Uterus (tissue), 4 donors: ENCODE data around the gene OR10G8. TPM values are rescaled to one million over a fixed set of nuclear protein-coding genes. Genes with fewer than 3 reads are reported as not detected.
A peak's percentile ranks its signal among the peaks of the same experiment; 100 is the strongest.

Experiments
- DNase-seq, 2 donors: peaks; one replicate each; pipeline ENCODE4 v3.0.0-alpha.2; 2019 to 2020
- H3K27ac ChIP-seq, 2 donors: fragments of 200-600 bp; sonication (generic); 1 replicate in 1 of 2; 2 replicates in 1 of 2; pipeline ENCODE4 v1.5.1; 2016 to 2018
- H3K27me3 ChIP-seq, 2 donors: fragments of 200-600 bp; sonication (generic); one replicate each; pipeline ENCODE4 v1.5.1; 2018 to 2019; ENCODE audit warnings: control low read depth in 1 of 2
- H3K36me3 ChIP-seq, 2 donors: fragments of 200-600 bp; sonication (generic); one replicate each; pipeline ENCODE4 v1.5.1; 2019; ENCODE audit warnings: control low read depth in 1 of 2
- H3K4me1 ChIP-seq, 2 donors: fragments of 200-600 bp; sonication (generic); one replicate each; pipeline ENCODE4 v1.5.1; 2018 to 2019; ENCODE audit warnings: control low read depth in 1 of 2
- H3K4me3 ChIP-seq, 2 donors: fragments of 200-600 bp; sonication (generic); 1 replicate in 1 of 2; 2 replicates in 1 of 2; pipeline ENCODE4 v1.5.1; 2018 to 2019; ENCODE audit warnings: mild to moderate bottlenecking in 1 of 2
- H3K9me3 ChIP-seq, 2 donors: fragments of 200-600 bp; sonication (generic); one replicate each; pipeline ENCODE4 v1.5.1; 2019; ENCODE audit warnings: control low read depth in 1 of 2
- CTCF ChIP-seq, 4 experiments: fragments of 200-600 bp in 2 of 4; fragments of 450-650 bp in 2 of 4; sonication (generic) in 2 of 4; IDR thresholded peaks; one replicate each; pipeline ENCODE4 v1.5.1; 2016 to 2019; ENCODE audit warnings: antibody characterized with exemption in 4 of 4, mild to moderate bottlenecking in 2 of 4, moderate library complexity in 1 of 4
- POLR2A ChIP-seq, 2 donors: fragments of 450-650 bp; IDR thresholded peaks; one replicate each; pipeline ENCODE4 v1.6.1; 2016; ENCODE audit warnings: antibody characterized with exemption in 2 of 2, mild to moderate bottlenecking in 1 of 2, moderate library complexity in 1 of 2
- intact Hi-C: fragments of 100-400 bp; cut with DNase I; formaldehyde crosslinking; loops from one replicate; pipeline ENCODE4 v1.15.1; 2023; ENCODE audit warnings: low total_unique reads
- total RNA-seq, 4 donors: library from RNA; depleted of rRNA in 3 of 4; stranded (reverse); fragments of >200 nt in 3 of 4; gene quantifications; one replicate each; pipeline versions ENCODE4 v1.1.0 to v1.2.4, GENCODE V29; 2014 to 2023
- donor health status: DM: yes; HTN: yes; CAD: no.

Gene OR10G8
- total RNA-seq, 4 donors from 2014 or later: not detected

GRCh38 chr11:124052966-124053365 is 26.4 kb downstream of the OR10G8 start:
- intact Hi-C loops: no loop called here
- no peak overlapping the region for H3K27ac ChIP-seq
- H3K36me3 ChIP-seq: no peaks in the 10 kb centered on the region
- DNase-seq: no peak
- no peak for TF ChIP-seq POLR2A (IDR thresholded peaks at IDR 0.05)
- no peak for TF ChIP-seq CTCF (IDR thresholded peaks at IDR 0.05)
- H3K27me3 ChIP-seq: no peaks in the 10 kb centered on the region
- no peak overlapping the region for H3K4me3 ChIP-seq
- no peaks in the 10 kb centered on the region for H3K9me3 ChIP-seq
- no peaks in the 10 kb centered on the region for H3K4me1 ChIP-seq

- DNase-seq: no peak
- Histone ChIP-seq H3K27ac (no peak overlapping the region), H3K4me1 (no peaks in the 10 kb centered on the region), H3K27me3 (no peaks in the 10 kb centered on the region), H3K9me3 (no peaks in the 10 kb centered on the region), H3K36me3 (no peaks in the 10 kb centered on the region), H3K4me3 (no peak overlapping the region)
- intact Hi-C loops: no loop called here
- no peak for TF ChIP-seq CTCF (IDR thresholded peaks at IDR 0.05)
- no peak for TF ChIP-seq POLR2A (IDR thresholded peaks at IDR 0.05)
Measured at GRCh38 chr11:124068601-124069110, 42.1 kb downstream of the OR10G8 start.

- Histone ChIP-seq H3K9me3 (no peaks in the 10 kb centered on the region), H3K36me3 (no peaks in the 10 kb centered on the region), H3K27ac (no peak overlapping the region), H3K4me1 (no peaks in the 10 kb centered on the region), H3K4me3 (no peak overlapping the region), H3K27me3 (no peaks in the 10 kb centered on the region)
- no peak for DNase-seq
- TF ChIP-seq POLR2A (IDR thresholded peaks at IDR 0.05): no peak
- peak in 2 of 4 experiments; percentile 9 to 11 for TF ChIP-seq CTCF (IDR thresholded peaks at IDR 0.05)
- intact Hi-C loops: no loop called here
Measured at GRCh38 chr11:124069429-124070401, 43.1 kb downstream of the OR10G8 start.

- H3K36me3 ChIP-seq: no peaks in the 10 kb centered on the region
- H3K4me1 ChIP-seq: no peaks in the 10 kb centered on the region
- no peaks in the 10 kb centered on the region for H3K9me3 ChIP-seq
- peak; percentile 28 to 58 for DNase-seq
- no peak overlapping the region for H3K4me3 ChIP-seq
- H3K27ac ChIP-seq: no peak overlapping the region
- no peaks in the 10 kb centered on the region for H3K27me3 ChIP-seq
- intact Hi-C loops: no loop called here
- TF ChIP-seq POLR2A (IDR thresholded peaks at IDR 0.05) (no peak), CTCF (IDR thresholded peaks at IDR 0.05) (peak; percentile 45 to 64 (median 57))
Measured at GRCh38 chr11:124070915-124071622, 44.5 kb downstream of the OR10G8 start.

- intact Hi-C loops: no loop called here
- H3K9me3 ChIP-seq: no peaks in the 10 kb centered on the region
- TF ChIP-seq POLR2A (IDR thresholded peaks at IDR 0.05): no peak
- TF ChIP-seq CTCF (IDR thresholded peaks at IDR 0.05): no peak
- no peak overlapping the region for H3K27ac ChIP-seq
- no peak for DNase-seq
- no peaks in the 10 kb centered on the region for H3K27me3 ChIP-seq
- no peak overlapping the region for H3K4me3 ChIP-seq
- no peaks in the 10 kb centered on the region for H3K4me1 ChIP-seq
- no peaks in the 10 kb centered on the region for H3K36me3 ChIP-seq
Measured at GRCh38 chr11:124071623-124071948, 45.0 kb downstream of the OR10G8 start.
